Measurements from ENCODE around the gene TPP1. TPM values are rescaled to one million over a fixed set of nuclear protein-coding genes. Genes with fewer than 3 reads are reported as not detected.

Gene TPP1
- total and polyA plus RNA-seq, 9 of the 15 experiments (the other 6 are each of a cell fraction or from before 2014, with no cell fraction given): 7.5 to 75.8 (median 15.7) TPM

GRCh38 chr11:6612213-6613041, 6.8 kb downstream of the TPP1 start, which contains the start of gene TAF10 (continued):
- TF ChIP-seq MBD1 (CRISPR knock-in tag; IDR thresholded peaks at IDR 0.05): no peak
- no peak for TF ChIP-seq RBM15 (IDR thresholded peaks at IDR 0.05; ENCODE audit: insufficient read depth, low read length)
- TF ChIP-seq ZFP30 (CRISPR knock-in tag; IDR thresholded peaks at IDR 0.05; ENCODE audit: borderline replicate concordance): no peak
- no peak for TF ChIP-seq ZNF232 (CRISPR knock-in tag; IDR thresholded peaks at IDR 0.05)
- peak; percentile 80 for TF ChIP-seq NBN (IDR thresholded peaks at IDR 0.05; ENCODE audit: low read depth)
- no peak for TF ChIP-seq ZNF280A (IDR thresholded peaks at IDR 0.05; ENCODE audit: low read depth, partially characterized antibody)
- peak; percentile 11; the same call in 1 of the 2 replicates for TF ChIP-seq HMBOX1 (IDR thresholded peaks at IDR 0.05)
- TF ChIP-seq NR4A1 (CRISPR knock-in tag; IDR thresholded peaks at IDR 0.05): 0 out of 2 replicates have a peak, but pooled peaks have one; percentile 31
- TF ChIP-seq NR4A1 (tag; IDR thresholded peaks at IDR 0.05): no peak
- peak; percentile 68; the same call in 1 of the 2 replicates for TF ChIP-seq NKRF (IDR thresholded peaks at IDR 0.05; ENCODE audit: borderline replicate concordance)
- peak; percentile 91 for TF ChIP-seq ZNF24 (IDR thresholded peaks at IDR 0.05)
- no peak; the same call in 1 of the 2 replicates for TF ChIP-seq ZNF584 (CRISPR knock-in tag; IDR thresholded peaks at IDR 0.05; ENCODE audit: low read depth)
- no peak for TF ChIP-seq STAT5A (IDR thresholded peaks at IDR 0.05; ENCODE audit: borderline replicate concordance, low read length)
- no peak for TF ChIP-seq IFI16 (CRISPR knock-in tag; IDR thresholded peaks at IDR 0.05)
- no peak for TF ChIP-seq ZNF311 (CRISPR knock-in tag; IDR thresholded peaks at IDR 0.05)
- no peak; the same call in 1 of the 2 replicates for TF ChIP-seq MIER1 (IDR thresholded peaks at IDR 0.05; ENCODE audit: low read depth)
- TF ChIP-seq ZKSCAN3 (CRISPR knock-in tag; IDR thresholded peaks at IDR 0.05): no peak
- no peak for TF ChIP-seq NFYB (IDR thresholded peaks at IDR 0.05; ENCODE audit: extremely low read depth, insufficient read length)
- no peak for TF ChIP-seq ZBTB1 (CRISPR knock-in tag; IDR thresholded peaks at IDR 0.05; ENCODE audit: borderline replicate concordance, low read depth)
- no peak for TF ChIP-seq MTA2 (IDR thresholded peaks at IDR 0.05; ENCODE audit: low read depth)
- peak; percentile 22; the same call in 1 of the 2 replicates for TF ChIP-seq ZNF316 (IDR thresholded peaks at IDR 0.05)
- TF ChIP-seq SAFB2 (IDR thresholded peaks at IDR 0.05; ENCODE audit: borderline replicate concordance, low read depth, low read length, severe bottlenecking): no peak
- TF ChIP-seq PURB (CRISPR knock-in tag; IDR thresholded peaks at IDR 0.05; ENCODE audit: low read depth): no peak

Data from K562 (cell line).